HL-60 (cell line): ENCODE results near the gene BRME1.

Experiments used
- CTCF ChIP-seq: IDR thresholded peaks from one replicate; pipeline ENCODE4 v1.5.1; 2011; ENCODE audit warnings: low read length, control low read depth, inconsistent platforms; ENCODE audit not compliant: insufficient read depth
- POLR2AphosphoS5 ChIP-seq: IDR thresholded peaks from 2 replicates; pipeline ENCODE4 v1.6.1; 2012; ENCODE audit warnings: low read depth

DNA sequence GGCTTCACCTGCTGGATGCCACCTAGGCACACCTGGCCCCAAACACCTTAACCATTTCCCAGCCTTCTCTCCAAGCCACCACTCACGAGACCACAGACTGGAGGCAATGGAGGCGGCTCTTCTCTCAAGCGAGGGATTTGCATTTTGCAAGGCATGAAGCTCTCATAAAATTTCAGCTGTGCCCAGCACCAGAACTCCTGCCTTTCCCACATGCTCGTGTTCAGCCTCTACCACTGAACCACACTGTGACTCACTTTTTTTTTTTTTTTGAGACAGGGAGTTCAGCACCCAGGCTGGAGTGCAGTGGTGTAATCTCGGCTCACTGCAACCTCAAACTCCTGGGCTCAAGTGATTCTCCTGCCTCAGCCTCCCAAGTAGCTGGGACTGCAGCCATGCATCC, 18.4 kb downstream of the BRME1 start:
- TF ChIP-seq CTCF (no peak), POLR2AphosphoS5 (no peak)
